GM18861 (cell line): ENCODE measurements around the gene CYREN.
A peak's percentile ranks its signal among the peaks of the same experiment; 100 is the strongest.

Source experiments
- ATAC-seq: cut with Tn5 transposase; IDR thresholded peaks from one replicate; pipeline ENCODE4 v1.9.1; 2021; ENCODE audit not compliant: unreplicated experiment

Gene CYREN

DNA sequence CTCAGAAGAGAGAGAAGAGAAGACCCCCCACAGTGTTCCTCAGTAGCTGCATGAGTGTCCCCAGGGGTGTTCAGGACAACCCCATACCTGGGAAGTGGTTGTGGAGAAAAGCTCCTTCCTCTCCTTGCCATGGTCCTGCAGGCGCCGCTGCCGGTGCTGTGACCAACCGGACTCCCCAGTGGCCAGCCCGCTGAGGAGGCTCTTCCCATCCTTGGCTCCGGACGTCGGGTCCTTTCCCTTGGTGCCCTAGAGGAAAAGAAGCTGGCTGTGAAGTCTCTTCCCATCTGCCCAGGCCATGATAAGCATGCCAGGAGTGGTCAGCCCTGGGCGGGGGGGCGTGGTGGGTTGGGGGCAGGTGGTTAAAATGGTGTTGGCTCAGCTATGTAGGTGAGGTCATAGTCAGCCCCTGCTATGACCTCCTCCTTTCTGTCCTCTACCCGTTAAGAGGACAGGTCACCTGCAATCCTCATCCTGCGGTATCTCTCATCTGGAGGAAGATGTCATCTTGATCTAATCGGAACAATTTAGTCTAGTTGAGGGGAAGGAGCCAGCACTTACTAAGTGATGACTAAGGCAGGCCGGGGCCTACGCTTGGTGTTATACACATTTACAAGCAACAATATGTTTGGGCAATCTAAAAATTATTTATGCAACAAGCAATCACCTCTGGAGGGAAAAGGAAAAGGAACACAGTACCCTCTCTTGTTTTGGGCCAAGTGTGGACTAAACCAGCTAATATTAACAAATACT lies 27.6 kb upstream of the CYREN start:
- no peak for ATAC-seq

DNA sequence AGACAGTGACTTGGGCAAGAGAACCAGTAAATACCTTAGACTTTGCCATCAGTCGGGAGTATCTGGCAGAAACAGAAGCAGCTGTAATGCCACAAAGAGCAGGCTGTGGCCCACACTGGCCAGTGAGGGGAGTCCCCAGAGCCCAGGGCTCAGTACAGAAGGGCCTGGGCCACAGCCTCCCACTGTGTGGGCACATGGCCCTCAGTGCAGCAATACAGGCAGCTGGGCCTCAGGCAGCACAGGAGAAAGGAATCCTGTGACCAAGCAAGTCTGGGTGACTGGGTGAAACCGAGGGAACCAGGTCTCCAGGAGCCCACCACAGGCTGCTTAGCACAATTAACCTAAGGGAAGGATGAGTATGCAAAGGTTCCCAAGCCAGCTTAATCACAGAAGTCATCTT lies 26.8 kb upstream of the CYREN start:
- ATAC-seq, result no peak

DNA sequence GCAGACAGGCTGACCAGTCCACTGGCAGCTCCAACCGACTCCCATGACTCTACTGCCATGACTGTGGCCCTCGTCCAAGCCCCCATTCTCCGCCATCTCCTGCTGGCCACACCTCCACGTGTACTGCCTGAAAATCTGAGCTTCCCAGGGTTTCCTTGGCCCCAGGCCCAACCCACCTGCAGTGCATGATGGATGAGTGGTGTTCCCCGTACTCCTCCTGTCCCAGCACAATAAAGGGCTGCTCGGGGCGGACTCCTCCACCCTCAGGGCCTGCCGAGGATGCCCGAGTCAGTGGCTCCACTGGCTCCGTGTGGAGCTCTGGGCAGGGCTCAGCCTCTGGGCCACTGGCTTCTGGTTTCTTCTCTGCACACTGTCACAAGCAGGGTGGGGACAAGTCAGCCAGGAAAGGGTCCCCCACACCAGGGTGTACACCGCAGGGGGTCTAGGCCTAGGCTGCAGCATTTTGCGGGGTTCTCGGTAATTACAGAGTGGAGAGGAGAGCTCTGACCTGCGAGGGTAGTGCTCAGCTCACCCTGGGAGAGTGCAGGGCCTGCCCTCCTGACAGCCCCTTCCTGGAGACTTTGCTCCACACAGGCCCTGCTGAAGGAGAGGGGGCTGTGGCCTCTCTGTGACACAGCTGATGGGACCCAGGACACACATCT lies 25.6 kb upstream of the CYREN start:
- ATAC-seq, result no peak

DNA sequence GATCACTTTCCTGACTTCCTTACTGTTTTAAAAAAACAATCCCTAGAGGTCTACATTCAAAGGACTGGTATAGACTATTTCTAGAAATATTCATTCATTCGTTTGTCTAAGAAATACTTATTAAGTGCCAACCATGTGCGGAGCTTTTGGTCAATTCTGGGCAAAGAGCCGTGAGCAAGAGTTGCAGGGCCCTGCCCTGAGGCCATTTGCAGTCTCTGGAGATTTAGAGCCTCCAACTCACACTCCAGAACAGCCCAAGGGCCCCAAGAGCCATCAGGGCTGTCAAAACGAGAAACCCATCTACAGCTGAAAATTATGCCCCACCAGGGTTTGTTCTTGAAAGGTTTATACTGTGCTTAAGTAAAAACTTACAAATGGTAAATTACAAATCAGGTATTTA lies 24.6 kb upstream of the CYREN start:
- ATAC-seq, result no peak

DNA sequence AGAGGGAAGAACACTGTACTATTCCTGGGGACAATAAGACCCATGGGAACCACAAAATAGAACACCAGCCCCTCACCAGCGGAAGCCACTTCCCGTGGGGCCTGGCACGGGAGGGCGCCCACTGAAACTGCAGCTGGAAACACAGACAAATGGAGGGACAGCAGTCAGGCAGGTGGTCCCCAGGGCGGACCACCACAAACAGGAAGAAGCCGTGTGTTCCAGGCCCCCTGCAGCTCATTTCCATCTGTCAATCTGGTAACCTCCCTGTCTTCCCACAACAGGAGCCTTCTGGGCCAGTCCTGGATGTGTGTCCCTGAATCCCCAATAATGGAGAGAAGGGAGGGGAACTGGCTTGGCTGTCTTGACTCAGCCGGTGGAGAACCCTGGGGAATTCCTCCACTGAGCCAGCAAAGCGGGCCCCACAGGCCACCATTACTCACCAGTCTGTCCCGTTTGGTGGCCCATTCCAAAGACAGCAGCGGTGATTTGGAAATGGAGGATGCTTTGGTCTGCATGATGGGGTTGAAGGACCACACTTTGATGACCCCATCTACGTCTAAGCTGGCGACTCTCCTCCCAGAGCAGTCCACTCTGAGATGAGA lies 24.1 kb upstream of the CYREN start:
- no peak for ATAC-seq

DNA sequence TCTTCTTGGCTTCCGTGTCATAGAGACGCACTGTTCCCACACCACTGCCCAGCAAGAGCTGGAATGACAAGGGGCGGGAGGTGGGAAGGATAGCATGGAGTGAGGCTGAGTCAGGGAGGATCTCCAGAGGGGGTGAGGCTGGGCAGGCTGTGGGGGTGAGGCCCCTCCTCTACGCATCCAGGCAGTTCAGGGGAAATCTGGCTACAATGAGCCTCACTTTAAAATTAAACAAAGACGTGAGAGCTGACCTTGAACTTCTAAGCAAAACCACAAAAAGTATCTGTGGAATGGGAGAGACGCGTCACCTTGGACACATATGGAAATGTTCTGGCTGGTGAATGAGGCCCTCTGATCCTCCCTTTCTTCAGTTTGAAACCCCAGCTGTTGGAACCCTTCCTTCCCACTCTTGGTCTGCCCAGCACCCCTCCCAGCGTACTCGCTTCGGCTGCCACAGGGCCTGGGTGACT lies 23.1 kb upstream of the CYREN start:
- ATAC-seq, result no peak

DNA sequence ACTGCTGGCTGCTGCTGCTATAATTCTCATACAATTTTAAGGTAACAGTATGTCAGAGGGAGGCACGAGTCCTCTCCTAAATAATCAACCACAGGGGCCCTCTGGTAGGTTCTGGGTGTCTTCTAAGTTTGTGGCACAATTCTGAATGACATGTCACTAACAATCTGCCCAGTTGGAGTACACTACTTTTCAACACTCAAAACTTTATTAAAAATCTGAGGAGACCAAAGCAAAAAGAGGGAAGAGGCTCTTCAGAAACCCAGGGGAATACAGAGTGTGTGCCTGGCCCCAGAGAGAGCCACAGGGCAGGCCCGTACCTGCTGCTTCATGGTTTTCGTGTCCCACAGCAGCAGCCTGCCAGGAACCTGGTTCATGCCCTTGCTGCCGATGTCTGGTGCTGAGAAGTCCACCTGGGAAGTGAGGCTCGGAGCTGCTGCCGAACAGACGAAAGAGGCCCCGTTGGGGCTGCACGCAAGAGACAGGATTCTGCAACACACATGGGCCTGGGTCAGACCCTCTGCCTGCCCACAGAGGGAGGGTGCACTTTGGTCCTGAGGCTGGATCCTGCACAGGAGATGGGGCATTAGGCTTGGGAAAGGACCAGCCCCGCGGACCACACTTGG lies 22.5 kb upstream of the CYREN start:
- no peak for ATAC-seq

DNA sequence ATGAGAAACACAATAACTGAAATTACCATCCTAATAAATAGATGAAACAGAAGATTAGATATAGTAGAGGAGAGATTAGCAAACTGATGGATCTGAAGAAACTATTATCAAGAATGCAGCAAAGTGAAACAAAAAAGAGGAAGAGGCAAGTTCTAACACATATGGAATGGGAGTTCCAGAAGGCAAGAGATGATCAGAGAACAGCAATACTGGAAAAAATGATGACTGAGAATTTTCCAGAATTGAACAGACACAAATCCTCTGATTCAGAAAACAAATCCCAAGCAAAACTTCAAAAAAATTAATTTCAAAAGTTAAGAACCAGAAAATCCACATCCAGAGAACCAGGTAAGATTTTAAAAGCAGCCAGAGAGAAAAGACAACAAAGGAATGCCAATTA lies 20.2 kb upstream of the CYREN start:
- no peak for ATAC-seq

DNA sequence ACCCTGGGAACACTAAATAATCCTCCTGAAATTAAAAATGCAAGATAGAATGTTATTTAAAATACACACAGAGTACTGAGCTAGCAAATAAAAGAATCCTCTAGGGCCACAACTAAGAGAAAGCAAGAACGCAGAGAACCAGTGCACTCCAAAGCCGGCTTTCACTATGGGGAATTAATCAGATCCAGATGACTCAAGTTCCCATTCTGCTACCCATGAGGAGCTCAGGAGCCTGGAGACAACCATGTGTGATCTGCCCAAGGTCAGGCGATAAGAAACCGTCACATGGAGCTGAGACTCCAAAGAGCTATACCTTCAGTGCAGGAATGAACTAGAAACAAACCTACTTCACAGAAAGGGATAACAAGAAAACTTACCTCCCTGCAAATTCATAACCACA lies 19.5 kb upstream of the CYREN start:
- ATAC-seq, result no peak

DNA sequence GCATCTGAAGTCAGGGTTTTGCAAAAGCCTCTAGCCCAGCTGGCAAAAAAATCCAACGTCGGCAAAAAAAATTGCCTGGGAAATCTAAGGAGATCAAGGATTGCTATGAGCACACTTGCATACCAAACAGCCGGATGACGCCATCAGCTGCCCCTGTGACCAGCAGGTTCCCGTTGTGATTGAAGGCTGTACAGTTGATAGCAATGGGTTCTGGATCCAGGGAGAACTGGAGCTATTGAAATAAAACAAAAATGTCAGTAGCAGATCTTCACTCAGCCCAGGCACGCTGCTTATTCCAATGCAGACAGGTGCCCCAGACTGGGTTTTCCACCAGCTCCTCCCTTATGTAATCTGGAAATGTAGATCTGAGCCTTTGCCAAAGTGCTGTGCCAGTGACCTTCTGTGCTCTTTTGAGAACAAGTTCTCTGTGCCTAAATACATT lies 18.7 kb upstream of the CYREN start:
- no peak for ATAC-seq

DNA sequence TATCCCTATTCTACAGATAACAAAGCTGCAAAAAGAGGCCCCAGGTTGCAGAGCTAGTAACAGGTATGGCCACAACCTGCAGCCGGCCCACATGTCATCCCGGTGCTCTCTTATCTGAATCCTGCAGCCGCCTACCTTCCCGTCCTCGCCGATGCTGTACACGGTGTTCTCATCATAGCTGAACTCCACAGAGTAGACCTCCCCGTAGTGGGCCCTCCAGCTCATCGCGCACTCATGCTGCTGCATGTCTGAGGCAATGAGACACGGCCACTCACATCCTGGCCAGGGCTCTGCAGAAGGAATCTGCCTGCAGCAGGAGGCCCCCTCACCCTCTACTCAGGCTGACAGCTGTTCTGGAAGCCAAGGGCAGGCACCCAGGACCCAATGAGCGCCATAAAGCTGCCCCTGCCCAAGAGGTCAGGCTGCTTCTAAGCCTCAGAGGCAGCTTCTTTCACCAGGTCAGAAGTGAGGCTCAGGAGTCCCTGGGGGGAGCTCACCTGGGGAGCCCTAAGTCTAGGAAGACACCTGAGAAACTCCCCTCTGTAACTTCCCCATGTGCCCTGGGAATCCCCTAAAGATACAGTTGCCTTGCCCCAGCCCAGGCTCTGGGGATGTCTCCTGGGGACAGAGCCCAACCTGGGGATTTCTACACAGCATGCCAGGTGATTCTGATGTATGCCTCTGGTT lies 17.9 kb upstream of the CYREN start:
- ATAC-seq, result peak; percentile 31

DNA sequence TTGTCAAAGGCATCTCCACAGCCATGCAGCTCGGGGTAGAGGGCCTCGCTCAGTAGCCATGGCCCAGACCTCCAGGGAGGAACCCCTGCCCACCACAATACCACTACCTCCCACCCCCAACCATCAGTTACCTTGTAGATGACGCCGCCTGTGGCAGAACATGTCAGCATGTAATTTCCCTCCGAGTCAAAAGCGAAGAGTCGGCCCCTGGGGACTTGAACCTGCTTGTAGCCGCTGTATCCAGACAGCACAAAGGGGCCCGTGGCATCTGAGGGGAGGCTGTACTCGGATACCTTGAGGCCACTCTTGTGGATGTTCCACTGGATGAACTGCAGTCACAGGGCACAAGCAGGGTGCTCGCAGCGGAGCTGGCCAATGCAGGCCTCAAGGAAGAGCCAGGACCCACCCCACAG lies 16.3 kb upstream of the CYREN start:
- ATAC-seq, result peak; percentile 69

DNA sequence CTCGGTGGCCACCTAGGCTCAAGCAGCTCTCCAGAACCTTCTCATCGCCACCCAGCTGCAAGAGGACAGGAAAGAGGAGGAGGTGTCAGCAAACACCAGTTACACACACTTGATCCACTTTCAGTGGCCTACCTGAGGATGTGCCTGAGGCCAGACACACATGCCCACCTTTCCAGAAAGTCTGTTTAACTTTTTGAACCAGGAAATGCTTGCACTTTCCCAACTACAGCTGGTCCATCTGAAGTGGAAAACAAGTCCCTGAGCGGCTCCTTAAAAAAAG lies 15.7 kb upstream of the CYREN start:
- ATAC-seq, result no peak

DNA sequence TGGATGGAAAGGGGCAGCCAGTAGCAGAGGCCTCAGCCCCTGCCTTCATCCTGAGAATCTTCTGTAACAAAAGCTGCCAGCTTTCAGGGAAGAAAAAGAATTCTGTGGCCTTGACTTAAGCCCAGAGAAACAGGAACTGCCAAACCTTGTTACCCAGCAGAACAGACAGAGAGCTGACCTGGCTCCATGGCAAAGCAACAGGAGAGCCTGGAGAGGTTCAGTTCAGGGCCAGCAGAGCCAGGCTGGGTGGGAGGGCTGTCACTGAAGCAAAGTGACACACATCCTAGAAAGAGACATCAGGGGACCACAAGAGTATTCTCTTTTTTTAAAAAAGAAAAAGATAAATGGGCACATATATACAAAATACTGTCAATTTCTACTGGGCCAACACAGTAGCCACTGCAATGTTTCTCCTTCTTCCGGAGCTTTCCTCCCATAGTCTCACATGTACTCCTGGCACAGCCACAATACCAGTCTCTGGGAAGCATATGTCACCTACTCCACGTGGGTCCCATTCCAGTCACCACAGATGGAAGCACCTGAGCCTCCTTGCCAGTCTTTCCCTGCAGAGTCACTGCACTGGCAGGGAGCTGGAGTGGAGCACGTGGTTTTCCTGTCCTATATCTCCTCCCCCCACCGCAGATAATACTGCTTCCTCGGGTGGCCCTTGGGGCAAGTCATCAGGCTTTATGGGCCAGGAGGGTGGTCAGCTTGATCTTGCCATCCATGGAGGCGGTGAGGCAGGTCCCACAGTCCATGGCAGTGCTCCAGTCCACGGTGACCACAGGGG lies 15.2 kb upstream of the CYREN start:
- no peak for ATAC-seq

DNA sequence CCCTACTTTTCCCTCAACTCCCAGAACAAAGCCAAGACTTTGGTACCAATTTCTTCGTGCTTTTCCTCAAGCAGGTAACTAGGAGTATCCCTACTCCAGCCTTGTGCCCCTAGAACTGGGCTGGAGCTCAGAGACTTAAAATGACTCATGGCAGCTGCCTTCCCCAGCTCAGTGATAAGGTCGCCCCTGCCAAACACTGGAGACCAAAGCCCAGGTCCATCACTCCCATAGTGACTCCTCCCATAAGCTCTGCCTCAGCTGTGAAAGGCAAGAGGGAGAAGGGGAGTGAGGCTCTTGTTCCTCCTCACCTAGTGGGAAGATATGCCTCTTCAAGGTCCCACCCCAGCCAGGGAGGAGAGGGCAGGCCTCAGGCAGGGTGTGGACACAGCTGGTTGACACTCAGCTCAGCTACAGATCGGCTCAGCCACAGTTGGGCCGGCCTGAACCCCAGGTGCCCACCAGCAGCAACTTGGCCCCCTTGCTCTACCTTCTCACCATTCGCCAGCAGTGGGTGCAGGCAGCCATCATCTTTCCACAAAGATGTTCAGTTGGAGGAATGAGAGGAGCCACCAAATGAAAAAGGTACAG lies 13.8 kb upstream of the CYREN start:
- ATAC-seq, result no peak

DNA sequence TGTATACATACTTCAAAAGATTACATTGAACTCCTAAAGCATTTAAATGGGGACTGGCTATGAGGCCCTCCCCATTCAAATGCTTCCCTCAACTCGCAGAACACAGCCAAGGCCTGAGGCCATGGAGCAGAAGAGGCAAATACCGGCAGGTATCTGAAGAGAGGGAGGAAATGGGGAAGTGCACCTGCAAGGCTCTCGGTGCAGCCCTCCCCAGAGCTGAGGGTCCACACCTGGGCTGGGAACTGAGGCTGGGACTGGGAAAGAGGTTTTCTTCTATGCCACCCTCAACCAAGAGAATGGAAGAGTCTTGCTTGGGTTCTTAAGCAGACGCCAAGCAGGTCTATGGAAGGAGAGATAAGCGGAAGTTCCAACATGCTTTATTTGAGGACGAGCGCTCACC lies 13.0 kb upstream of the CYREN start:
- no peak for ATAC-seq

DNA sequence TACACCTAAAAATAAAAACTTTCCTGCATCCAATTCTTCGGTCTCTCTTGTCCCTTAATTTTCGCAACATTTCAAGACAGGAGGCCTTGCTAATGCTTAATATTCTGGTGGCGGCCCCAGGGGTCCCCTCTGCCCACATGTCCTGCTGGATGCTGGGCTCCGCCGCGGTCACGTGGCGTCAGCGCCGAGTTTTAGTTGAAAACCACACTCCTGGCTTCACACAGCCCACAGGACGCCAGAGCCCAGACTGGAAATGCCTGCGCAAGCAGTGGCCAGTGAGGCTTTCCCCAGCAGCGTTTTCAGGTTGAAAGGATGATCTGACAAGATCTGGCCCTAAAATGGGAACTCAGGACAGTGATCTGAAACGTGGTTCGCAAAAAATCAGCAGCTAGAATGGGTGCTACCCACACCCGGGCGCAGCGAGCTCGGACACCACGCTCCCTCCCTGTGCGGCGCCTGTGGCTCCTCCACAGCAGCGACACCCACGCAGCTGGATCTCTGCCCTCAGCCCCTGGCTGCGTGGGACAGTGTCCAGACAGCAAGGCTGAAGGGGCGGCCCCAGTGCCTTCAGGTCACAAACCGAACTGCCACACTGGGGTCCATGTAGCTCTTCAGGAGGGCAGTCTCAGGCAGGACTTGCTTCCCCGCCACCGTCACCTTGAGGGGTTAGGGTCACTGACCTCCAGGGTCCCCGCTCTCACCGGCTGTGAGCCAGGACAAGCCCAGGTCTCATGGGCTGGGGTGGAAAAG lies 11.6 kb upstream of the CYREN start:
- no peak for ATAC-seq

DNA sequence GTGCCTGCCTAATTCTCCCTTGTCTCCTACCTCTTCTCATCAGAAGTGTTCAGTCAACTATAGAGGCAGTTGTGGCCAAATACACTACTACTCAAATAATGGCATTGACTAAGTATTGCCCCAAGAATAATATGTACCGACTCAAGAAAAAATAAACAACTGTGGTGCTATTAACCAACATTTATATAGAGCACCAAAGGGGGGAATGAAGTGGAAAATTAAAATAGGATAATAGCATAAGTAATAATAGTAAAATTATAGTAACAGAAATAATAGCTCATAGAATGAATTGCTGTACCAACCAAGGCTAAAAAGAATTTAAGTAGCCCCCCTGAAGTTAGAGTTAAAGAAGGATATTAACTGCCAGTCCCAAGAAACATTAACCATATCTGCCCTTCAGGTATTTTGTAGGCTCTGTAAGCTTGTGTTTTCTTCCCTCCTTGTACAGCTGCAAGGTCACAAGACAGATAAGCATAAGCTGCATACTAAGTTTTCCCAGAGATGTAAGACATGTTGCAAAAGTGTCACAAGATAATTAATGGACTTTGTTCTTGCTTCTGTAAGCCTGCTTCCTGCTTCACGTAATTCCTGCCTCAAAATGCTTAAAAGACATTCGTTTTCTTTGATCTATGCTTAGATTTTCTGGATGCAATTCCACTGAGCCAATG lies 10.9 kb upstream of the CYREN start:
- ATAC-seq, result no peak

DNA sequence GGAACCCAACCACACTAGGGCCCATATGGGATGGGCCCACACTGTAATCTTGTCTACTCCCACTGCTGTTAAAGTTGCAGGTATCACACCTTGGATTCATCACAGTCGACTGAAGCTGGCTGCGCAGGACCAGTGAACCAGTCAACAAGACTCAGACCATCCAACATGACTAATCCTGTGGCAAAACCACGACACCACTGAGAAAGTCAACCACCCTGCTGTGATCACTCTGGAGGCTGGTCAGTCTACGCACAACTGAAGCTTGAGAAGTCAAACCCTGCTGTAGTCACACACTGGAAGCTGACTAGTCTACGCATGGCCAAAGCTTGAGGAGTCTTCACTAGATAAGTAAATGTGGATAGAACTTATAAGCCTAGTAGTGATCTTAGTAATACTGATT lies 9.6 kb upstream of the CYREN start:
- no peak for ATAC-seq
